H1 (cell line): ENCODE measurements around the gene DNAAF3. TPM values are rescaled to one million over a fixed set of nuclear protein-coding genes. Genes with fewer than 3 reads are reported as not detected.

ENCODE experiments used
- CTCF ChIA-PET: fragments of 300-600 bp; sonication (Branson Sonifier 250); formaldehyde crosslinking; loops from one replicate; lab custom pipeline; 2021; ENCODE audit not compliant: partially characterized antibody; lab: Charles Lee
- POLR2A ChIA-PET: fragments of 300-600 bp; sonication (Branson Sonifier 250); formaldehyde crosslinking; loops from one replicate; lab custom pipeline; 2021; ENCODE audit warnings: inconsistent platforms; ENCODE audit not compliant: partially characterized antibody; lab: Charles Lee
- DNase-seq, 2 experiments: peaks; one replicate each; pipeline versions ENCODE4 v3.0.0 to v3.0.0-alpha.2; 2010 to 2022; ENCODE audit warnings: low spot score in 2 of 2, low read depth in 1 of 2, mixed read lengths in 1 of 2
- FAIRE-seq: peaks from 2 replicates; lab custom pipeline; 2011; peaks lifted over from hg19 to GRCh38; lab: Jason Lieb, UNC
- H2AFZ ChIP-seq: 2 replicates; pipeline ENCODE4 v1.8.1; 2012; ENCODE audit warnings: low read length, inconsistent platforms
- H2AK5ac ChIP-seq: 2 replicates; pipeline ENCODE4 v1.6.1; 2013; ENCODE audit warnings: low read depth, low read length
- H2BK120ac ChIP-seq: replicated peaks from 2 replicates; pipeline ENCODE3; 2013; ENCODE audit warnings: low read depth, low read length, inconsistent platforms
- H2BK12ac ChIP-seq: 2 replicates; pipeline ENCODE4 v1.6.1; 2013; ENCODE audit warnings: low read depth, low read length
- H2BK15ac ChIP-seq: 2 replicates; pipeline ENCODE4 v1.6.1; 2013; ENCODE audit warnings: low read length
- H2BK20ac ChIP-seq: 2 replicates; pipeline ENCODE4 v1.6.1; 2013; ENCODE audit warnings: low read length
- H2BK5ac ChIP-seq: 2 replicates; pipeline ENCODE4 v1.6.1; 2013; ENCODE audit warnings: low read depth, low read length
- H3K14ac ChIP-seq: 2 replicates; pipeline ENCODE4 v1.6.1; 2013; ENCODE audit warnings: inconsistent platforms; ENCODE audit not compliant: insufficient read length
- H3K18ac ChIP-seq: 2 replicates; pipeline ENCODE4 v1.6.1; 2013; ENCODE audit warnings: low read length; ENCODE audit errors: extremely low read depth
- H3K23ac ChIP-seq: 2 replicates; pipeline ENCODE4 v1.6.1; 2013; ENCODE audit warnings: inconsistent platforms; ENCODE audit not compliant: insufficient read length
- H3K23me2 ChIP-seq: 2 replicates; pipeline ENCODE4 v1.6.1; 2013; ENCODE audit warnings: low read depth, low read length
- H3K27ac ChIP-seq: 2 replicates; pipeline ENCODE4 v1.6.1; 2011; ENCODE audit warnings: low read depth, low read length, inconsistent platforms
- H3K27me3 ChIP-seq, 4 experiments: replicated peaks in 1 of 4; 1 replicate in 1 of 4; 2 replicates in 3 of 4; pipeline versions ENCODE4 v1.6.1 to v1.8.1; 2011 to 2013; ENCODE audit warnings: low read length in 3 of 4, mild to moderate bottlenecking in 3 of 4, inconsistent platforms in 2 of 4, mixed read lengths in 2 of 4, moderate library complexity in 1 of 4; ENCODE audit not compliant: control insufficient read depth in 3 of 4, insufficient read depth in 3 of 4; ENCODE audit errors: extremely low read depth in 1 of 4
- H3K36me3 ChIP-seq, 4 experiments: 2 replicates each; pipeline versions ENCODE4 v1.6.1 to v1.8.1; 2011 to 2013; ENCODE audit warnings: mild to moderate bottlenecking in 4 of 4, low read length in 3 of 4, moderate library complexity in 2 of 4, control low read depth in 1 of 4, inconsistent platforms in 1 of 4; ENCODE audit not compliant: insufficient read depth in 4 of 4, control insufficient read depth in 2 of 4
- H3K4ac ChIP-seq: replicated peaks from 2 replicates; pipeline ENCODE3; 2013; ENCODE audit warnings: low read length, low read depth, mixed read lengths, inconsistent platforms; ENCODE audit not compliant: insufficient read length
- H3K4me1 ChIP-seq, 4 experiments: replicated peaks in 1 of 4; 1 replicate in 1 of 4; 2 replicates in 3 of 4; pipeline versions ENCODE4 v1.6.1 to v1.8.1; 2011 to 2013; ENCODE audit warnings: low read length in 3 of 4, inconsistent platforms in 2 of 4, mixed read lengths in 1 of 4; ENCODE audit not compliant: insufficient read depth in 4 of 4, control insufficient read depth in 3 of 4
- H3K4me2 ChIP-seq, 2 experiments: 2 replicates each; pipeline versions ENCODE4 v1.6.1 to v1.8.1; 2011 to 2013; ENCODE audit warnings: low read depth in 2 of 2, low read length in 2 of 2, control low read depth in 1 of 2, inconsistent platforms in 1 of 2, mild to moderate bottlenecking in 1 of 2; ENCODE audit not compliant: insufficient read depth in 1 of 2
- H3K4me3 ChIP-seq, 4 experiments: fragments of 200-600, 300-600 bp in 1 of 4; sonication (generic), shearing (Covaris generic), sonication (Bioruptor Twin) in 1 of 4; 2 replicates each; pipeline versions ENCODE4 v1.5.1 to v1.8.1; 2011 to 2016; ENCODE audit warnings: low read length in 4 of 4, low read depth in 3 of 4, control low read depth in 2 of 4, inconsistent platforms in 2 of 4, mild to moderate bottlenecking in 2 of 4, mixed read lengths in 1 of 4, moderate library complexity in 1 of 4; ENCODE audit not compliant: insufficient read depth in 2 of 4; ENCODE audit errors: extremely low read depth in 1 of 4
- H3K56ac ChIP-seq: replicated peaks from 2 replicates; pipeline ENCODE3; 2013; ENCODE audit warnings: low read depth, mild to moderate bottlenecking, mixed read lengths, low read length, inconsistent platforms; ENCODE audit not compliant: insufficient read length
- H3K79me1 ChIP-seq: 2 replicates; pipeline ENCODE4 v1.6.1; 2013; ENCODE audit warnings: low read depth, low read length, control low read depth
- H3K79me2 ChIP-seq, 2 experiments: 2 replicates each; pipeline versions ENCODE4 v1.6.1 to v1.8.1; 2012 to 2013; ENCODE audit warnings: low read length in 2 of 2, mild to moderate bottlenecking in 2 of 2, inconsistent platforms in 1 of 2; ENCODE audit not compliant: insufficient read depth in 2 of 2, control insufficient read depth in 1 of 2
- H3K9ac ChIP-seq, 4 experiments: replicated peaks in 1 of 4; 1 replicate in 1 of 4; 2 replicates in 3 of 4; pipeline versions ENCODE4 v1.6.1 to v1.8.1; 2011 to 2013; ENCODE audit warnings: low read depth in 3 of 4, low read length in 3 of 4, control low read depth in 2 of 4, mild to moderate bottlenecking in 2 of 4, moderate library complexity in 2 of 4, inconsistent platforms in 1 of 4; ENCODE audit errors: extremely low read depth in 1 of 4
- H3K9me3 ChIP-seq, 2 experiments: 2 replicates each; pipeline versions ENCODE4 v1.6.1 to v1.8.1; 2012 to 2013; ENCODE audit warnings: mild to moderate bottlenecking in 2 of 2, moderate library complexity in 2 of 2, control low read depth in 1 of 2, inconsistent platforms in 1 of 2, low read depth in 1 of 2, low read length in 1 of 2, mixed read lengths in 1 of 2; ENCODE audit not compliant: insufficient read depth in 2 of 2
- H4K20me1 ChIP-seq, 2 experiments: replicated peaks in 1 of 2; 2 replicates each; pipeline versions ENCODE3 to v1.8.1; 2011 to 2013; ENCODE audit warnings: inconsistent platforms in 2 of 2, low read length in 2 of 2, mild to moderate bottlenecking in 1 of 2; ENCODE audit not compliant: insufficient read depth in 2 of 2, control insufficient read depth in 1 of 2
- H4K5ac ChIP-seq: 2 replicates; pipeline ENCODE4 v1.6.1; 2013; ENCODE audit warnings: low read length, low read depth, mixed read lengths, inconsistent platforms; ENCODE audit not compliant: insufficient read length
- H4K8ac ChIP-seq: 2 replicates; pipeline ENCODE4 v1.8.0; 2013; ENCODE audit warnings: mild to moderate bottlenecking, moderate library complexity, low read length, inconsistent platforms; ENCODE audit not compliant: insufficient read depth; ENCODE audit errors: extremely low read depth
- H4K91ac ChIP-seq: replicated peaks from 2 replicates; pipeline ENCODE3; 2013; ENCODE audit warnings: low read length, mixed read lengths, inconsistent platforms; ENCODE audit not compliant: insufficient read length
- ASH2L ChIP-seq: fragments of 200-600, 300-600 bp; sonication (generic); IDR thresholded peaks from one replicate; pipeline ENCODE4 v1.7.1; 2017; ENCODE audit warnings: low read length
- CBX5 ChIP-seq: fragments of 300-800, 300-1000 bp; sonication (generic); IDR thresholded peaks from 2 replicates; pipeline ENCODE4 v1.7.1; 2016; ENCODE audit warnings: antibody characterized with exemption, low read length, low read depth
- JUND ChIP-seq: IDR thresholded peaks from 2 replicates; pipeline ENCODE4 v1.6.1; 2011; ENCODE audit warnings: mild to moderate bottlenecking, improper control_type of control experiment, low read length
- RFX5 ChIP-seq: IDR thresholded peaks from 2 replicates; pipeline ENCODE4 v1.6.1; 2011; ENCODE audit warnings: low read depth, low read length, improper control_type of control experiment, borderline replicate concordance
- RXRA ChIP-seq: IDR thresholded peaks from 2 replicates; pipeline ENCODE4 v1.6.1; 2011; ENCODE audit warnings: low read depth, mild to moderate bottlenecking, low read length, moderate library complexity; ENCODE audit not compliant: insufficient read depth
- TAF7 ChIP-seq: optimal IDR thresholded peaks from 2 replicates; pipeline ENCODE3; 2011; ENCODE audit warnings: low read depth, mild to moderate bottlenecking, inconsistent platforms, low read length, moderate library complexity, borderline replicate concordance
- TBP ChIP-seq: IDR thresholded peaks from 2 replicates; pipeline ENCODE4 v1.6.1; 2011; ENCODE audit warnings: low read depth, low read length, improper control_type of control experiment
- YY1 ChIP-seq: IDR thresholded peaks from 2 replicates; pipeline ENCODE4 v1.6.1; 2011; ENCODE audit warnings: low read depth, mild to moderate bottlenecking, low read length
- WGBS, 2 experiments: shearing (Covaris generic) in 1 of 2; methylation state at CpG; one replicate each; pipeline versions ENCODE4 v1.1.6 to v1.1.7; 2013 to 2015; ENCODE audit warnings: low lambda C conversion rate in 2 of 2, mixed read lengths in 2 of 2, inconsistent platforms in 1 of 2, low coverage in 1 of 2, missing lambda C conversion rate in 1 of 2; ENCODE audit not compliant: insufficient replicate concordance in 2 of 2, insufficient coverage in 1 of 2, insufficient read length in 1 of 2; ENCODE audit errors: extremely low coverage in 1 of 2, missing lambda C conversion rate in 1 of 2; 5-methylcytosine and 5-hydroxymethylcytosine counted together
- polyA plus RNA-seq, 7 experiments: library from polyadenylated mRNA; depleted of rRNA in 3 of 7; stranded (reverse) in 5 of 7; unstranded in 2 of 7; fragments of >200 nt in 5 of 7; fragments of 200-250 nt in 2 of 7; gene quantifications; 1 replicate in 5 of 7; 2 replicates in 1 of 7; 4 replicates in 1 of 7; pipeline versions ENCODE4 v1.2.1 to v1.2.3, GENCODE V29; 2011 to 2013; ENCODE audit warnings: missing spikeins in 2 of 7, mixed read lengths in 2 of 7
- total RNA-seq: library from RNA; stranded (reverse); fragmentation: NEBNext Ultra II Directional; extraction: Animal tissue kit (Norgen Biotek cat#: 25700); gene quantifications from 2 replicates; pipeline ENCODE4 v1.2.1, GENCODE V29; 2021
- TF ChIP-seq, protein P1 (sequence below), 3 experiments: IDR thresholded peaks; 1 replicate in 2 of 3; 2 replicates in 1 of 3; pipeline versions ENCODE4 v1.5.1 to v1.6.1; 2011; ENCODE audit warnings: low read length in 3 of 3, mild to moderate bottlenecking in 3 of 3, inconsistent platforms in 2 of 3, low read depth in 1 of 3, moderate library complexity in 1 of 3; ENCODE audit not compliant: insufficient read depth in 1 of 3; ENCODE audit errors: control extremely low read depth in 1 of 3

Gene DNAAF3
- total and polyA plus RNA-seq, 2 of the 8 experiments (the other 6 are each of a cell fraction or from before 2014, with no cell fraction given) = 5.4 to 8.0 TPM

GRCh38 chr19:55141696-55142095 is 24.7 kb downstream of the DNAAF3 start:
- no peak overlapping the region for H4K5ac ChIP-seq
- POLR2A ChIA-PET = interaction anchor here (1.0 to 2.5 kb wide), 14 partner anchors 9 to 513 kb away, joined by 3 to 16 read pairs (median 4); partner anchors contain the start of genes HSPBP1, PPP1R12C, PPP6R1 and U2AF2
- TF ChIP-seq, protein P1, sequence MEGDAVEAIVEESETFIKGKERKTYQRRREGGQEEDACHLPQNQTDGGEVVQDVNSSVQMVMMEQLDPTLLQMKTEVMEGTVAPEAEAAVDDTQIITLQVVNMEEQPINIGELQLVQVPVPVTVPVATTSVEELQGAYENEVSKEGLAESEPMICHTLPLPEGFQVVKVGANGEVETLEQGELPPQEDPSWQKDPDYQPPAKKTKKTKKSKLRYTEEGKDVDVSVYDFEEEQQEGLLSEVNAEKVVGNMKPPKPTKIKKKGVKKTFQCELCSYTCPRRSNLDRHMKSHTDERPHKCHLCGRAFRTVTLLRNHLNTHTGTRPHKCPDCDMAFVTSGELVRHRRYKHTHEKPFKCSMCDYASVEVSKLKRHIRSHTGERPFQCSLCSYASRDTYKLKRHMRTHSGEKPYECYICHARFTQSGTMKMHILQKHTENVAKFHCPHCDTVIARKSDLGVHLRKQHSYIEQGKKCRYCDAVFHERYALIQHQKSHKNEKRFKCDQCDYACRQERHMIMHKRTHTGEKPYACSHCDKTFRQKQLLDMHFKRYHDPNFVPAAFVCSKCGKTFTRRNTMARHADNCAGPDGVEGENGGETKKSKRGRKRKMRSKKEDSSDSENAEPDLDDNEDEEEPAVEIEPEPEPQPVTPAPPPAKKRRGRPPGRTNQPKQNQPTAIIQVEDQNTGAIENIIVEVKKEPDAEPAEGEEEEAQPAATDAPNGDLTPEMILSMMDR (IDR thresholded peaks at IDR 0.05; ENCODE audit: control extremely low read depth in 1 of 3, insufficient read depth in 1 of 3, low read depth in 1 of 3, low read length in 3 of 3) = no peak
- TF ChIP-seq YY1 = no peak
- TF ChIP-seq RFX5 = no peak
- TF ChIP-seq TBP = no peak
- no peak for TF ChIP-seq JUND
- no peak for TF ChIP-seq CBX5
- no peak for TF ChIP-seq TAF7
- no peak for TF ChIP-seq RXRA
- no peak for TF ChIP-seq ASH2L

More at GRCh38 chr19:55141696-55142095, 24.7 kb downstream of the DNAAF3 start:
- Histone ChIP-seq H3K79me2 (no peaks in the 10 kb centered on the region), H2BK20ac (no peak overlapping the region), H3K23me2 (no peaks in the 10 kb centered on the region; the same call in 1 of the 2 replicates), H3K27me3 (no peaks in the 10 kb centered on the region), H3K4me2 (peak overlapping the region in 1 of 2 experiments; percentile 26; a peak in 1 of 4 replicates), H4K8ac (peak overlapping the region; percentile 62; the same call in 1 of the 2 replicates), H3K4me1 (peaks cover 0 to 2% (median 0%) of the 10 kb centered on the region in 4 experiments; a peak in 2 of 7 replicates), H3K14ac (no peak overlapping the region), H4K20me1 (no peaks in the 10 kb centered on the region), H3K79me1 (no peaks in the 10 kb centered on the region), H2BK5ac (no peak overlapping the region), H3K36me3 (peaks cover 0 to 14% (median under 1%) of the 10 kb centered on the region in 4 experiments; a peak in 3 of 8 replicates), H2BK12ac (no peak overlapping the region), H3K56ac (no peak overlapping the region), H3K18ac (no peak overlapping the region; the same call in 1 of the 2 replicates), H3K23ac (no peak overlapping the region), H3K9me3 (no peaks in the 10 kb centered on the region), H2BK120ac (no peak overlapping the region), H2BK15ac (no peak overlapping the region), H3K4me3 (peak overlapping the region in 1 of 4 experiments; percentile 30; a peak in 1 of 8 replicates), H4K91ac (no peak overlapping the region), H3K27ac (no peak overlapping the region), H3K4ac (no peak overlapping the region), H2AK5ac (no peak overlapping the region), H2AFZ (no peak overlapping the region), H3K9ac (no peak overlapping the region)
- 68% methylated on average over 21 of the region's 21 CpGs; no CpG with 5 or more reads in 1 of the 2 experiments for WGBS, 2 experiments
- FAIRE-seq (no peak), DNase-seq (peak in 1 of 2 experiments; percentile 69)
- CTCF ChIA-PET = interaction anchor here (0.6 to 6.4 kb wide), 40 partner anchors 9 to 1453 kb away, joined by 3 to 118 read pairs (median 5); partner anchors contain the start of genes DNAAF3, PTPRH, TMEM86B and TNNI3
